ENCODE results near the gene FOXRED1. TPM values are rescaled to one million over a fixed set of nuclear protein-coding genes. Genes with fewer than 3 reads are reported as not detected.
"Not testable (repeated sequence)": the region's sequence is repeated elsewhere in the genome, so short reads cannot be mapped to it uniquely, and the experiment has no call there.

FOXRED1 gene
- polyA plus RNA-seq, 6 donors from 2014 or later = 15.8 to 39.0 (median 19.8) TPM

- DNase-seq (no peak), ATAC-seq (ENCODE audit: low read depth in 2 of 2) (no peak)
- no peaks in the 10 kb centered on the region for H3K27me3 Mint-ChIP-seq
- peaks cover 34 to 57% (median 53%) of the 10 kb centered on the region in 3 donors for H3K4me1 Mint-ChIP-seq
- H3K9me3 Mint-ChIP-seq = no peaks in the 10 kb centered on the region
- H3K4me3 Mint-ChIP-seq = no peak overlapping the region
- no peak overlapping the region for H3K27ac Mint-ChIP-seq
- H3K36me3 Mint-ChIP-seq = peaks cover 8 to 13% of the 10 kb centered on the region in 2 donors
Observed at GRCh38 chr11:126308271-126308671, 39.3 kb downstream of the FOXRED1 start.

- Mint-ChIP-seq H3K27ac (peak overlapping the region in 2 of 6 donors; percentile 65 to 69), H3K36me3 (peaks cover 11 to 13% of the 10 kb centered on the region in 2 donors), H3K4me1 (peaks cover 33 to 52% (median 50%) of the 10 kb centered on the region in 3 donors)
- not testable (repeated sequence) for DNase-seq; H3K27me3 Mint-ChIP-seq; H3K9me3 Mint-ChIP-seq; ATAC-seq (ENCODE audit: low read depth in 2 of 2); H3K4me3 Mint-ChIP-seq
Observed at GRCh38 chr11:126308771-126309170, 39.8 kb downstream of the FOXRED1 start.

DNA sequence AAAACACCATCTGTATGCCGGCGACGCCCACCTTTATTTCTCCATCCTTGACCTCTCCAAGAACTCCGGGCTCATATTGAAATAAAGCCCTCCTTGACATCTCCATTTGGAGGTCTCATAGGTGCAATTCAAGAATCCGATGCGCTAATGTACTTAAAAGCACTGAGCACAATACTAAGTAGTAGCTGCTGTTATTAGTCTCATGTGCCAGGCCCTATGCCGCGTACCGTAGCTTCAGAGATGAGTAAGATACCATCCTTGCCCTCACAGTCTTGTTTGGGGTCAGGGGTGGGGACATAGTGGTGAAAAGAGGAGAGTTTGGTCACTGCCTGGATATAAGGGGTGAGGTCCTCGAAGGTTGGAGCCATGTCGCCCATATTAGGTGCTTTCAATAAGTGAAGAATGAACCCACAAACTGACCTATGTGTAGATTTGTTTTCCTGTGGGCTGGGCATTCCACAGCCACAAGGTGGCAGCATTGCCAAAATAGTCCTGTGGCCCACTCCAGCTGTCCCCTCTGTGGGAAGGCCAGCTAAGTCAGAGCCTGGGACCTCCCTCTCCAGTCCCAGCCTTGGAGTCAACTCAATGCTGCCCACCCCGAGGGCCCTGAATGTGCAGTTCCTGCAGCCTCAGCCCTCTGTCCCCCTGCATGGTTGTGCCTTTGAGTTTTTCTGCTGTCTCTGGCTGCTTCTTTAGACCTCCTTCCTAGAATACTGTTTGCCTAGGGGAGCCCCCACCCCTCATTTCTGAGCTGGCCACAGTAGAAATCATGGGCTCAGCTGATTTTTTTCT, 41.4 kb downstream of the FOXRED1 start:
- Mint-ChIP-seq H3K27me3 (no peaks in the 10 kb centered on the region), H3K4me1 (peaks cover 26 to 45% (median 38%) of the 10 kb centered on the region in 3 donors), H3K36me3 (peaks cover 16 to 22% of the 10 kb centered on the region in 2 donors), H3K27ac (peak overlapping the region in 3 of 6 donors; percentile 16 to 75 (median 73)), H3K9me3 (peaks cover 0 to 3% (median 0%) of the 10 kb centered on the region in 7 donors), H3K4me3 (peak overlapping the region in 1 of 8 donors; percentile 22)
- ATAC-seq (ENCODE audit: low read depth in 2 of 2) (peak in 1 of 2 donors; percentile 61), DNase-seq (peak; percentile 30)

- Mint-ChIP-seq H3K36me3 (peaks cover 18 to 24% of the 10 kb centered on the region in 2 donors), H3K9me3 (peaks cover 0 to 3% (median 0%) of the 10 kb centered on the region in 7 donors), H3K4me1 (peaks cover 22 to 41% (median 36%) of the 10 kb centered on the region in 3 donors), H3K4me3 (no peak overlapping the region), H3K27ac (peak overlapping the region in 2 of 6 donors; percentile 9 to 88), H3K27me3 (no peaks in the 10 kb centered on the region)
- DNase-seq (no peak), ATAC-seq (ENCODE audit: low read depth in 2 of 2) (no peak)
Observed at GRCh38 chr11:126310992-126311310, 42.0 kb downstream of the FOXRED1 start.

- Mint-ChIP-seq H3K27ac (peak overlapping the region in 4 of 6 donors; percentile 9 to 88 (median 62)), H3K4me3 (no peak overlapping the region), H3K36me3 (peaks cover 24 to 30% of the 10 kb centered on the region in 2 donors), H3K9me3 (peaks cover 0 to 3% (median 0%) of the 10 kb centered on the region in 7 donors), H3K27me3 (no peaks in the 10 kb centered on the region), H3K4me1 (peaks cover 24 to 41% (median 37%) of the 10 kb centered on the region in 3 donors)
- DNase-seq (no peak), ATAC-seq (ENCODE audit: low read depth in 2 of 2) (no peak)
Observed at GRCh38 chr11:126311401-126312291, 42.7 kb downstream of the FOXRED1 start.

DNA sequence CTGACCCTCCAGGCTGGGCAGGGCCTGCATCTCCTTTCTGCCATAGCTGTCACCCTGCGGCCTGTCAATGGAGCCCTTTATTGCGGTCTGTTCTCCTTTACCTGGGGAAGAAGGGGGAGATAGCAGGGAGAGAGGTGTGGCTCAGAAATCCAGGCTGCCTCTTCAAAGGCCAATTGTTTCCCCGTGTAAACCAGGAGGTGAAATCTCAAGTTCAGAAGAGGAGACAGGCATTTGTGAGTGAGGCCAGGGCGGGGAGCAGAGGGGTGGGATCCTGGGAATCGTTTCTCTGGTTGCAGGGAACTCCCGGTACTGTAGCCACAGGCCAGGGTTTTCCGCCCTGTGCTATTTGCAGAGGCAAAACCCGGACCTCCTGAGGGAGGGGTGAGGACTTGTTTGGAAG, 44.0 kb downstream of the FOXRED1 start:
- H3K4me1 Mint-ChIP-seq = peaks cover 32 to 44% (median 37%) of the 10 kb centered on the region in 3 donors
- no peak for ATAC-seq (ENCODE audit: low read depth in 2 of 2)
- no peak for DNase-seq
- H3K36me3 Mint-ChIP-seq = peaks cover 20 to 30% of the 10 kb centered on the region in 2 donors
- H3K9me3 Mint-ChIP-seq = peaks cover 0 to 3% (median 0%) of the 10 kb centered on the region in 7 donors
- H3K27ac Mint-ChIP-seq = no peak overlapping the region
- no peaks in the 10 kb centered on the region for H3K27me3 Mint-ChIP-seq
- H3K4me3 Mint-ChIP-seq = no peak overlapping the region

DNA sequence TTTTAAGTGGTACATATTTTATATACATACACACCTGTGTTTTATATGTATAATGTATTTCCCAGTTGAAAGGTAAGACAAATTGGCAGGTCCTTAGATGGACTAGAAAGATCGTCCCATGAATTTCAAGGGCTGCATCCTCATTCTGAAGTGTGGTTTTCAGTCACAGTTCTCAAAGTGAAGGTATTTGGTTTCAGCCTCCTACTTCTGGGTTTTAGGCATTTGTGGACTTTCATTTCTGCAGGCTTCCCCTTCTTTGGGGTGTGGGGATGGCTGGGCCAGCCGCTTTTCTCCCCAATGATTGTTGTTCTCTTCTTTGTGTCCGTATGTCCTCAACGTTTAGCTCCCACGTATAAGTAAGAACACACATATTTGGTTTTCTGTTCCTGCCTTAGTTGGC, 44.9 kb downstream of the FOXRED1 start:
- ATAC-seq (ENCODE audit: low read depth in 2 of 2) = no peak

GRCh38 chr11:126317432-126317755, 48.4 kb downstream of the FOXRED1 start:
- H3K9me3 Mint-ChIP-seq = peaks cover 0 to 3% (median 0%) of the 10 kb centered on the region in 7 donors
- H3K36me3 Mint-ChIP-seq = peaks cover 27 to 29% of the 10 kb centered on the region in 2 donors
- H3K4me3 Mint-ChIP-seq = no peak overlapping the region
- no peak for DNase-seq
- no peak for ATAC-seq (ENCODE audit: low read depth in 2 of 2)
- peak overlapping the region in 2 of 6 donors; percentile 73 to 74 for H3K27ac Mint-ChIP-seq
- no peaks in the 10 kb centered on the region for H3K27me3 Mint-ChIP-seq
- H3K4me1 Mint-ChIP-seq = peaks cover 33 to 56% (median 42%) of the 10 kb centered on the region in 3 donors

More for the DNA sequence above, 44.9 kb downstream of the FOXRED1 start:
- H3K27ac Mint-ChIP-seq = no peak overlapping the region
- H3K4me3 Mint-ChIP-seq = no peak overlapping the region
- H3K4me1 Mint-ChIP-seq = peaks cover 40 to 52% (median 44%) of the 10 kb centered on the region in 3 donors
- peaks cover 20 to 30% of the 10 kb centered on the region in 2 donors for H3K36me3 Mint-ChIP-seq
- H3K27me3 Mint-ChIP-seq = no peaks in the 10 kb centered on the region
- peaks cover 0 to 3% (median 0%) of the 10 kb centered on the region in 7 donors for H3K9me3 Mint-ChIP-seq
- DNase-seq = no peak

GRCh38 chr11:126317756-126318573, 49.0 kb downstream of the FOXRED1 start:
- peaks cover 0 to 3% (median 0%) of the 10 kb centered on the region in 7 donors for H3K9me3 Mint-ChIP-seq
- peak overlapping the region in 5 of 6 donors; percentile 11 to 74 (median 62) for H3K27ac Mint-ChIP-seq
- DNase-seq (no peak), ATAC-seq (ENCODE audit: low read depth in 2 of 2) (no peak)
- H3K4me3 Mint-ChIP-seq = peak overlapping the region in 4 of 8 donors; percentile 20 to 49 (median 38)
- H3K36me3 Mint-ChIP-seq = peaks cover 27 to 29% of the 10 kb centered on the region in 2 donors
- no peaks in the 10 kb centered on the region for H3K27me3 Mint-ChIP-seq
- H3K4me1 Mint-ChIP-seq = peaks cover 33 to 56% (median 42%) of the 10 kb centered on the region in 3 donors

- ATAC-seq (ENCODE audit: low read depth in 2 of 2) (peak in 1 of 2 donors; percentile 61), DNase-seq (no peak)
- H3K36me3 Mint-ChIP-seq = peaks cover 24 to 29% of the 10 kb centered on the region in 2 donors
- H3K4me1 Mint-ChIP-seq = peaks cover 33 to 56% (median 42%) of the 10 kb centered on the region in 3 donors
- H3K4me3 Mint-ChIP-seq = peak overlapping the region in 2 of 8 donors; percentile 17 to 49
- peaks cover 0 to 3% (median 0%) of the 10 kb centered on the region in 7 donors for H3K9me3 Mint-ChIP-seq
- no peaks in the 10 kb centered on the region for H3K27me3 Mint-ChIP-seq
- peak overlapping the region in 5 of 6 donors; percentile 9 to 74 (median 62) for H3K27ac Mint-ChIP-seq
Observed at GRCh38 chr11:126318574-126319373, 49.8 kb downstream of the FOXRED1 start.

DNA sequence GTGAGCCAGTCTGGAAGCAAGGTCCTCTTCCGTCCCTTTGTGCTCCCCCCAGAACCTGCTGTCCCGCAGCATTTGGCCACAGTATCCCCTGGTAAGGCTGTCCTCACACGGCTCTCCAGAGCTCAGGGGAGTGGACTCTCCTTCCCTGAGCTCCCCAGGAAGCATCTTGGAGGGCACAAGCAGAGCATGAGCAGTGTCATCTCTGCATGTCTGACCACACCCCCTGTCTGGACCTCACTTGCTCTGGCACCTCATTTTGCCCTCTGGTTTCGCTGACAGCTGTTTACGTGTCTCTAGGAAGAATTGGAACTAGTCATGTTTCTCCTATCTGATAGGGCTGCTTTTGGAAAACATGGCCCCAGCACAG, 50.4 kb downstream of the FOXRED1 start:
- H3K4me3 Mint-ChIP-seq = peak overlapping the region in 1 of 8 donors; percentile 19
- H3K27me3 Mint-ChIP-seq = no peaks in the 10 kb centered on the region
- no peaks in the 10 kb centered on the region for H3K9me3 Mint-ChIP-seq
- no peak overlapping the region for H3K27ac Mint-ChIP-seq
- no peak for DNase-seq
- H3K4me1 Mint-ChIP-seq = peaks cover 33 to 51% (median 39%) of the 10 kb centered on the region in 3 donors
- ATAC-seq (ENCODE audit: low read depth in 2 of 2) = no peak
- H3K36me3 Mint-ChIP-seq = peaks cover 18 to 25% of the 10 kb centered on the region in 2 donors

- H3K4me1 Mint-ChIP-seq = peaks cover 17 to 48% (median 39%) of the 10 kb centered on the region in 3 donors
Observed at GRCh38 chr11:126322996-126323395, 54.0 kb downstream of the FOXRED1 start.

More at GRCh38 chr11:126322996-126323395, 54.0 kb downstream of the FOXRED1 start:
- Mint-ChIP-seq H3K9me3 (no peaks in the 10 kb centered on the region), H3K27me3 (no peaks in the 10 kb centered on the region), H3K36me3 (peaks cover 8 to 19% of the 10 kb centered on the region in 2 donors), H3K4me3 (no peak overlapping the region), H3K27ac (no peak overlapping the region)
- DNase-seq (no peak), ATAC-seq (ENCODE audit: low read depth in 2 of 2) (no peak)

Measured in naive B cell (primary cell).